Measurements from ENCODE around the gene DLGAP3. TPM values are rescaled to one million over a fixed set of nuclear protein-coding genes. Genes with fewer than 3 reads are reported as not detected.

The DLGAP3 gene
- total and polyA plus RNA-seq, 2 of the 13 experiments (the other 11 are each of a cell fraction or from before 2014, with no cell fraction given) = 0.03 to 0.04 TPM

GRCh38 chr1:34859446-34860200, 69.8 kb downstream of the DLGAP3 start, which contains the start of gene SMIM12 (continued):
- TF ChIP-seq HDAC2 (CRISPR knock-in tag; IDR thresholded peaks at IDR 0.05) (peak; percentile 77), ZNF574 (CRISPR knock-in tag; IDR thresholded peaks at IDR 0.05) (peak; percentile 100), ZNF770 (CRISPR knock-in tag; IDR thresholded peaks at IDR 0.05) (peak; percentile 50), CBX5 (CRISPR knock-in tag; IDR thresholded peaks at IDR 0.05; ENCODE audit: borderline replicate concordance) (peak; percentile 80), NFYC (CRISPR knock-in tag; IDR thresholded peaks at IDR 0.05) (peak; percentile 89), PHB2 (IDR thresholded peaks at IDR 0.05; ENCODE audit: partially characterized antibody) (no peak), ATF7 (IDR thresholded peaks at IDR 0.05) (no peak), ATF7 (CRISPR knock-in tag; IDR thresholded peaks at IDR 0.05) (peak; percentile 71; the same call in 1 of the 2 replicates), ZNF329 (CRISPR knock-in tag; IDR thresholded peaks at IDR 0.05; ENCODE audit: low read depth) (0 out of 2 replicates have a peak, but pooled peaks have one; percentile 43), THAP7 (CRISPR knock-in tag; IDR thresholded peaks at IDR 0.05) (no peak), ZNF292 (CRISPR knock-in tag; IDR thresholded peaks at IDR 0.05; ENCODE audit: borderline replicate concordance, low read depth) (no peak), CERS6 (CRISPR knock-in tag; IDR thresholded peaks at IDR 0.05) (no peak), NR0B2 (CRISPR knock-in tag; IDR thresholded peaks at IDR 0.05) (peak; percentile 86), GZF1 (CRISPR knock-in tag; IDR thresholded peaks at IDR 0.05) (no peak), HINFP (CRISPR knock-in tag; IDR thresholded peaks at IDR 0.05; ENCODE audit: low read depth) (peak; percentile 97), ZNF816 (CRISPR knock-in tag; IDR thresholded peaks at IDR 0.05; ENCODE audit: borderline replicate concordance) (no peak), KAT8 (CRISPR knock-in tag; IDR thresholded peaks at IDR 0.05) (peak; percentile 97), YEATS2 (CRISPR knock-in tag; IDR thresholded peaks at IDR 0.05; ENCODE audit: borderline replicate concordance) (peak; percentile 94), PLRG1 (conservative IDR thresholded peaks at IDR 0.05) (no peak), POLR2A (IDR thresholded peaks at IDR 0.05; ENCODE audit: insufficient read depth in 1 of 2, low read depth in 2 of 2, low read length in 2 of 2) (peak; percentile 85 to 96), ZNF709 (CRISPR knock-in tag; IDR thresholded peaks at IDR 0.05) (peak; percentile 66; the same call in 1 of the 2 replicates), ZNF256 (CRISPR knock-in tag; conservative IDR thresholded peaks at IDR 0.05) (0 out of 2 replicates have a peak, but pooled peaks have one; percentile 34)

All from HepG2 (cell line).